GM12801 (cell line): ENCODE data around the gene ASAP2.

Experiments
- CTCF ChIP-seq: IDR thresholded peaks from one replicate; pipeline ENCODE4 v1.5.1; 2011; ENCODE audit warnings: control low read depth; ENCODE audit not compliant: insufficient read length; ENCODE audit errors: extremely low read depth

ASAP2 gene

GRCh38 chr2:9207641-9208311 lies 1.2 kb downstream of the ASAP2 start:
- TF ChIP-seq CTCF = no peak

GRCh38 chr2:9208875-9209274 lies 2.3 kb downstream of the ASAP2 start:
- TF ChIP-seq CTCF = no peak

- TF ChIP-seq CTCF = no peak
Measured at GRCh38 chr2:9210030-9210429, 3.4 kb downstream of the ASAP2 start.

- no peak for TF ChIP-seq CTCF
Measured at GRCh38 chr2:9211496-9211895, 4.9 kb downstream of the ASAP2 start.

- TF ChIP-seq CTCF = no peak
Measured at GRCh38 chr2:9212010-9212635, 5.5 kb downstream of the ASAP2 start.

- TF ChIP-seq CTCF = no peak
Measured at GRCh38 chr2:9212661-9213411, 6.2 kb downstream of the ASAP2 start.

- no peak for TF ChIP-seq CTCF
Measured at GRCh38 chr2:9213477-9214051, 7.0 kb downstream of the ASAP2 start.
